Measurements from ENCODE around the gene PIM1.
"Not testable (repeated sequence)": the region's sequence is repeated elsewhere in the genome, so short reads cannot be mapped to it uniquely, and the experiment has no call there.

The PIM1 gene

GRCh38 chr6:37169496-37170272 is at the start of gene PIM1:
TSS of gene PIM1 (plus strand) at chr6:37170152. CDS start at chr6:37170576, 424 bp downstream.
- DNase-seq (ENCODE audit: low read depth), result peak; percentile 92

- DNase-seq (ENCODE audit: low read depth), result no peak
Measured at GRCh38 chr6:37121556-37121955, 48.4 kb upstream of the PIM1 start.

DNA sequence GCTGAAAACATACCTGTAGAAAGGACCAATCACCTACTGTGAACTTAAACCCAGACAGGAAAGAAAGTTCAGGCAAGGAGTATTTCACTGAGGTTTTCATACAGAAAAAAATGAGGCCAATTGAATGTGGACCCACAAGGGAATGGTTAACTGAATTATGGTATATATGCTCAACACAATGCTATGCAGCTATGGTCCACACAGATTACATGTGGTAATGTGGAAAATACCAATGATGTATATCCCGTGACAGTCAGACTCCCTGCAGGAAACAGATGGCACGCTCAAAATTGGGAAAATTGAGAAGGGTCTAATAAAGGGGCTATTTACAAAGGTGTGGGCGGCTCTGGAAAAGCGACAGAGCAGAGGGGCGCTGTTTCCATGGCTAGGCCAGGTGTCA is 47.1 kb upstream of the PIM1 start:
- DNase-seq (ENCODE audit: low read depth), result no peak

DNA sequence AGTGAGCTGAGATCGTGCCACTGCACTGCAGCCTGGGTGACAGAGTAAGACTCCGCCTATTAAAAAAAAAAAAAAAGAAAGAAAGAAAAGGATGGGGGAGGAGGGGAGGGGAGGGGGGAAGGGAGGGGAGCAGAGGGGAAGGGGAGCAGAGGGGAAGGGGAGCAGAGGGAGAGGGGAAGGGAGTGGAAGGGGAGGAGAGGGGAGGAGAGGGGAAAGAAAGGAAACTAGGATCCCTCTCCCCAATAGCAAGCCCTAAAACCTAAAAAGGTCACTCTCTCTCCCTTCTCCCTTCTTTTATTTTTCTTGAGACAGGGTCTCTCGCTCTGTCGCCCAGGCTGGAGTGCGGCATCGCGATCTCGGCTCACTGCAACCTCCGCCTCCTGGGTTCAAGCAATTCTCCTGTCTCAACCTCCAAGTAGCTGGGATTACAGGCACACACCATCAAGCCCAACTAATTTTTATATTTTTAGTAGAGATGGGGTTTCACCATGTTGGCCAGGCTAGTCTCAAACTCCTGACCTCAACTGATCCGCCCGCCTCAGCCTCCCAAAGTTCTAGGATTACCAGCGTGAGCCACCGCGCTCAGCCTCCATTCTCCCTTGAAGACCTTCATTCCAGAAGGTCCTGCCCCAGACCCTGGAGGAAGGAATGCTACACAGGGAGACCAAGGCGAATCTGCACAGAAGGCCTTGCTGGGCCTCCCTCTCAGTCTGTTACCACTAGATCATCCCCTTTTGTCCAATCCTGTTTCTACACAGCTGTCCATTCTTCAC is 45.8 kb upstream of the PIM1 start:
- no peak for DNase-seq (ENCODE audit: low read depth)

DNA sequence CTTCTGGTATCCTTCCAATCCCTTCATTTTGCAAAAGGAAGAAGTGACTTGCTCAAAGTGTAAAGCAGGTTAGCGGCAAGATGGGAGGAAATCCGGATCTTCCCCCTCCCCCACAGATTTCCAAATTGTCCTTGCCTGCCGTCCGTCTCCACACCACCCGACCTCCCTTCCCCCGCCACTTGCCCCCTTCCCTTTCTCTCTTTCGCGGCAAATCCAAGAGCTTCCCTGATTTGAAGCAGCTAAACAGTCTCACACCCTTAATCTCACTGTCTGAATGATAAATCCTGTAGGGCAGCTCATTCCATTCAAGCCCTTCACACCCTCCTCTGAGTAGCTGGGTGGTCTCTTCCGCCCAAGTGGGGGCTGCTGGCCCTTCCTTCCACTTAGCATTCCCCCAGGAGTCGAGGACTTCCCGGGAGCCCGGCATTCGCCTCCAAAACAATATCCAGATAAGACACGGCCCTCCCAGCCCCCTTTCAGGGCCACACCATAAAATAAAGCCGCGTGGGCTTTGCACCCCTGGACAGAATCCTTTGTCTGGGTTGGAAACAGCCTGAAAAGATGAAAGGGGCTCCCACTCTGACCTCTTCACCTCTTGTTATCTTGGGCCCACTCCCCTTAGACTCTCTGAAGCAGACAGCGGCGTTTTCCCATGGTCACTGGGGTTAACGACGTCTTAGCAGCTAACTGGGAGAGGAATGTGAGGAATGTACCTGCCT is 44.0 kb upstream of the PIM1 start:
- no peak for DNase-seq (ENCODE audit: low read depth)

GRCh38 chr6:37126493-37126958 is 43.4 kb upstream of the PIM1 start:
- no peak for DNase-seq (ENCODE audit: low read depth)

GRCh38 chr6:37126961-37127616 is 42.9 kb upstream of the PIM1 start:
- DNase-seq (ENCODE audit: low read depth), result no peak

- no peak for DNase-seq (ENCODE audit: low read depth)
Measured at GRCh38 chr6:37127961-37128862, 41.7 kb upstream of the PIM1 start.

DNA sequence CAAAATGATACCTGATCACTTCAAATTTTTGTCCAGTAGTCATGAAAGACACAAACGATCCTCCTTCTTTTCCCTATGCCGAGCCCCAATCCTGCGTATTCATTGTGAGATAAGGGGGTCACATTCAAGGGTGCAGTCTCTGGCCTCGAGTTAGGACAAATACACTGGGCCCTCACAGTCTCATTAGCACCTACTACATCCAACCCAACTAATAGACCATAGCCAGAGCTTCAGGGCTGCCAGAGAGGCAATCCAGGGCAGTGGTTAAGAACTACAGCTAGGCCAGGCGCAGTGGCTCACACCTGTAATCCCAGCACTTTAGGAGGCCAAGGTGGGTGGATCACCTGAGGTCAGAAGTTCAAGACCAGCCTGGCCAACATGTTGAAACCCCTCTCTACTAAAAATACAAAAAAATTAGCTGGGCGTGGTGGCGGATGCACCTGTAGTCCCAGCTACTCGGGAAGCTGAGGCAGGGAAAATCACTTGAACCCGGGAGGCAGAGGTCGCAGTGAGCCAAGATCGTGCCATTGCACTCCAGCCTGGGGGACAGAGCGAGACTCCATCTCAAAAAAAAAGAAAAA is 41.0 kb upstream of the PIM1 start:
- DNase-seq (ENCODE audit: low read depth), result not testable (repeated sequence)

DNA sequence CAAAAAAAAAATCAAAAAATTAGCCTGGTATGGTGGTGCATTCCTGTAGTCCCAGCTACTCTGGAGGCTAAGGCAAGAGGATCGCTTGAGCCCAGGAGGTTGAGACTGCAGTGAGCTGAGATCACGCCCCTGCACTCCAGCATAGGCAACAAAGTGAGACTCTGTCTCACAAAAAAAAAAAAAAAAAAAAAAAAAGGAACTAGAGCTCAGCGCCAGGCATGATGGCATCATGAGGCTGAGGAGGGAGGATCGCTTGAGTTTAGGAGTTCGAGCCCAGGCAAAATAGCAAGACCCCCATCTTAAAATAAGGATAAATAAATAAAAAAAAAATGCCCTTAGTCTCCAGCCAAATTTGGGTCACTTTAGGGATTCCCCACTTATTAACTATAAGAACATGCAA is 40.4 kb upstream of the PIM1 start:
- DNase-seq (ENCODE audit: low read depth), result no peak

GRCh38 chr6:37130704-37131103 is 39.2 kb upstream of the PIM1 start:
- DNase-seq (ENCODE audit: low read depth), result no peak

DNA sequence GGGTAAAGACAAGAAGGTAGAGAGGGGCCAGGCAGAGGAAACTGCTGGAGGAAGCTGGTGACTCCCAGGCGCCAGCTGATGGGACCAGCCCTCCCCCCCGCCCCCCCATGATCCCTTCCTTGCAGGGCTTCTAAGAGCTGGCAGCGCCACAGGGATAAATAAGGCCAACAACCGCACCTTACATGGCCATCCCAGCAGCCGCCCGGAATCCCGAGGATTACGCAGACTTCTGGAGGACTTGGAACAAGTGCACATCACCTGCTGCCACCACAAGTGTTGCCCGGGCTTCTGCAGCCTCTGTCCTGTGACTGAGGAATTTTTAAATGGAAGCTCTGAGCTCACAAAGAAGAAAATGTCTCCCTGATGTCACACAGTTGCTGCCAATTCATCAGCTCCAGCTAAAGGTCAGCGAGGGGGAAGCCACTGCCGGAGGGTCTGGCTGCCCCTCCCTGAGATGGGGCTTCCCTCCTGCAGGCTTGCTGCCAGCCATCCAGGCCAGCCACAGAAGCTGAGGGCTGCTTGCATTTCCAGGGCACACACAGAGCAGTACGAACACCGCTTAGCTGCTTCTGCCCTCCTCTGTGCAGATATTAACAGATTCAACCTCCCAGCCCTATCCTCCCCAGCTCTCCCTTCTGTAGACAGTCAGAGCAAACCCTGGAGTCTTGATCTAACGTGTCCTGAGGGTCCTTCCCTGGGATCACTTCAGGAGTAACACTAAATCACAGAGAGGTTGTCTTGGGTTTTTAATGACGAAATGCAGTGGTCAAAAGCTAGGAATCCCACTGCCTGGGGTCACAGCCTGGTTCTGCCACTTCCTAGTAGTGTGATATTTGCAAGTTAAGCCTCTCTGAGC is 38.6 kb upstream of the PIM1 start:
- DNase-seq (ENCODE audit: low read depth), result no peak

DNA sequence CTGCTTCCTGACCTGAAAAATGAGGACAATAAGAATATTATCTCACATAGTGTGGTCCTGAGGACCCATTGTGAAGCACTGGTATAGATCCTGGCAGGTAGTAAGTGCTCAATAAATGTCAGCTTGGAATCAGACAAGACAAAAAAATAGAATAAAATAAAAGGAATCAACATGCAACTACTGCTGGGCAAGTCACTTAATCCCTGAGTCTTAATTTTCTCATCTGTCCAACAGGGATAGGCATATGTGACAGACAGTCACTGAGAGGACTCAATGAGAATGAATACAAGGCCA is 38.0 kb upstream of the PIM1 start:
- no peak for DNase-seq (ENCODE audit: low read depth)

DNA sequence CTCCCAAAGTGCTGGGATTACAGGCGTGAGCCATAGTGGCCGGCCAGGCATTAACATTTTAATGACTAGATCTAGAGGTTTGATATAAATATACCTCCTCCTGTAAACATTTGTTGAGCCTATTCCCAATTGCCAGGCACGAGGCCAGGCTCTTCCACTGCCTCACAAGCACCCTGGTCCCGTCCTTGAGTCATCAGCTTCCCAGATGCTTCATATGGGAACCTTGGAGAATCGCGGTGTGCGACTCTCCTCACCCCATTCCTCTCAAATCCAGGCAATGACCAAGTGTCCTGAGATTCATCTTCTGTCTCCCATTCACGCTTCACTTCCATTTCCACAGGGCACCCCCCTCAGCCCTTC is 35.9 kb upstream of the PIM1 start:
- DNase-seq (ENCODE audit: low read depth), result no peak

- no peak for DNase-seq (ENCODE audit: low read depth)
Measured at GRCh38 chr6:37134396-37135191, 35.4 kb upstream of the PIM1 start.

DNA sequence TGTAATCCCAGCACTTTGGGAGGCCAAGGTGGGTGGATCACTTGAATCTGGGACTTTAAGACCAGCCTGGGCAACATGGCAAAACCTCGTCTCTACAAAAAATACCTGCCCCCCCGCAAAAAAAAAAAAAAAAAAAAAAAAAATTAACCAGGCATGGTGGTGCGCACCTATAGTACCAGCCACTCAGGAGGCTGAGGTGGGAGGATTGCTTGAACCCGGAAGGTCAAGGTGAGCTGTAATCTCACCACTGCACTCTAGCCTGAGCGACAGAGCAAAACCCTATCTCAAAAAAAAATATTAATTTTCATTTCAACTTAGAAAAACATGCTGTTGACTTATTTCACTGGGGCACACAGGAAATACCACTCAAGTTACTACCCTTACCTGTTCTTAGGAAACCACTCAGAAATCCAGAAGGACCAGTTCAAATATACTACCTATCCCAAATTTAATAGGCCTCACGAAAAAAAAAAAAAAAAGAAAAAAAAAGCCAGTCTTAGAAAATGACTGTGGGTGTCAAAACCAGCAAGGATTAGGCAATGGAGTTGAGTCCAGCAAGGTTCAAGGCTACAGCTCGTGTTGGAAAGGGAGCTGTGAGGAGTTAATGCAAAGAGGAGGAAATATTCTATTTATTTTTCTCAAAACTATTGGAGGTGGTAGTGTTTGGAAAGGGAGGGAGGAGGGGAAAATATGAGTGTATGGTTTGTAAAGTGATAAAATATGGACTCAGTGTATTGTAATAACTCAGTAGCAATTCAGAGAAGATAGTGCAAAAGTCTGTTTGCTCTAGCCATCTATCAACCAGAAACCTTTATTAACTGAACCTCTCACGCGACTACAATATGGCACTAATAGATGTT is 33.9 kb upstream of the PIM1 start:
- no peak for DNase-seq (ENCODE audit: low read depth)

GRCh38 chr6:37136821-37137200 is 33.1 kb upstream of the PIM1 start:
- no peak for DNase-seq (ENCODE audit: low read depth)
